Measurements from ENCODE around the gene CACNG3.
"Not testable (repeated sequence)": the region's sequence is repeated elsewhere in the genome, so short reads cannot be mapped to it uniquely, and the experiment has no call there.

The CACNG3 gene

GRCh38 chr16:24332178-24332577 lies 76.0 kb downstream of the CACNG3 start:
- DNase-seq, result no peak

- DNase-seq, result peak in 2 of 56 donors; percentile 5 to 12
These were observed 76.5 kb downstream of the CACNG3 start for GRCh38 chr16:24332582-24333090.

- DNase-seq, result no peak
These were observed 80.4 kb downstream of the CACNG3 start for GRCh38 chr16:24336491-24336890.

GRCh38 chr16:24337013-24337412 lies 80.9 kb downstream of the CACNG3 start:
- no peak for DNase-seq

GRCh38 chr16:24343829-24344228 lies 87.7 kb downstream of the CACNG3 start:
- not testable (repeated sequence) for DNase-seq

- DNase-seq, result no peak
These were observed 88.6 kb downstream of the CACNG3 start for GRCh38 chr16:24344784-24345183.

- DNase-seq, result no peak
These were observed 89.6 kb downstream of the CACNG3 start for GRCh38 chr16:24345704-24346103.

GRCh38 chr16:24346734-24347133 lies 90.6 kb downstream of the CACNG3 start:
- DNase-seq, result no peak

- DNase-seq, result no peak
These were observed 91.4 kb downstream of the CACNG3 start for GRCh38 chr16:24347556-24347955.

GRCh38 chr16:24348545-24349290 lies 92.6 kb downstream of the CACNG3 start:
- DNase-seq, result no peak

GRCh38 chr16:24349320-24349719 lies 93.2 kb downstream of the CACNG3 start:
- DNase-seq, result no peak

- DNase-seq, result no peak
These were observed 96.6 kb downstream of the CACNG3 start for GRCh38 chr16:24352746-24353145.

GRCh38 chr16:24353622-24354021 lies 97.5 kb downstream of the CACNG3 start:
- DNase-seq, result no peak

GRCh38 chr16:24357511-24357910 lies 101.4 kb downstream of the CACNG3 start:
- no peak for DNase-seq

- no peak for DNase-seq
These were observed 102.0 kb downstream of the CACNG3 start for GRCh38 chr16:24358117-24358516.

- DNase-seq, result no peak
These were observed 103.4 kb downstream of the CACNG3 start for GRCh38 chr16:24359490-24359889.

- no peak for DNase-seq
These were observed 104.8 kb downstream of the CACNG3 start for GRCh38 chr16:24360936-24361335.

- DNase-seq, result peak in 1 of 56 donors; percentile 1
These were observed 108.5 kb downstream of the CACNG3 start for GRCh38 chr16:24364596-24364995.

GRCh38 chr16:24367186-24367710 lies 111.1 kb downstream of the CACNG3 start:
- no peak for DNase-seq

- DNase-seq, result peak in 33 of 56 donors; percentile 1 to 71 (median 18)
These were observed 116.7 kb downstream of the CACNG3 start for GRCh38 chr16:24372824-24373223.

GRCh38 chr16:24378999-24379398 lies 122.9 kb downstream of the CACNG3 start:
- DNase-seq, result no peak

- no peak for DNase-seq
These were observed 125.5 kb downstream of the CACNG3 start for GRCh38 chr16:24381470-24382118.

Data from amygdala (tissue), 56 donors.